GM19328 (cell line): ENCODE results near the gene TRIM59.
A peak's percentile ranks its signal among the peaks of the same experiment; 100 is the strongest.

Experiments used
- ATAC-seq: cut with Tn5 transposase; IDR thresholded peaks from one replicate; pipeline ENCODE4 v1.9.1; 2021; ENCODE audit warnings: mild to moderate bottlenecking, moderate library complexity; ENCODE audit not compliant: unreplicated experiment

TRIM59 gene

GRCh38 chr3:160449636-160450598 is at the start of gene TRIM59:
Gene TRIM59, minus strand, starts transcription at chr3:160449786. Its CDS starts 10,603 bp downstream, at chr3:160439183.
- peak; percentile 93 for ATAC-seq

GRCh38 chr3:160498202-160498601 is 48.6 kb upstream of the TRIM59 start:
- no peak for ATAC-seq

- ATAC-seq = no peak
Observed at GRCh38 chr3:160490166-160490565, 40.6 kb upstream of the TRIM59 start.

GRCh38 chr3:160486459-160486869 is 36.9 kb upstream of the TRIM59 start:
- no peak for ATAC-seq

GRCh38 chr3:160482796-160483195 is 33.2 kb upstream of the TRIM59 start:
- ATAC-seq = no peak

GRCh38 chr3:160481856-160482255 is 32.3 kb upstream of the TRIM59 start:
- ATAC-seq = no peak

- ATAC-seq = no peak
Observed at GRCh38 chr3:160480931-160481330, 31.3 kb upstream of the TRIM59 start.

GRCh38 chr3:160479376-160479775 is 29.8 kb upstream of the TRIM59 start:
- no peak for ATAC-seq

- no peak for ATAC-seq
Observed at GRCh38 chr3:160478338-160478737, 28.8 kb upstream of the TRIM59 start.

- no peak for ATAC-seq
Observed at GRCh38 chr3:160477750-160478149, 28.2 kb upstream of the TRIM59 start.

GRCh38 chr3:160475884-160476283 is 26.3 kb upstream of the TRIM59 start:
- no peak for ATAC-seq

GRCh38 chr3:160475153-160475552 is 25.6 kb upstream of the TRIM59 start:
- no peak for ATAC-seq

- ATAC-seq = no peak
Observed at GRCh38 chr3:160474416-160474838, 24.8 kb upstream of the TRIM59 start.

- ATAC-seq = no peak
Observed at GRCh38 chr3:160473978-160474377, 24.4 kb upstream of the TRIM59 start.

- ATAC-seq = no peak
Observed at GRCh38 chr3:160473221-160473620, 23.6 kb upstream of the TRIM59 start.

- ATAC-seq = no peak
Observed at GRCh38 chr3:160472344-160472743, 22.8 kb upstream of the TRIM59 start.

- no peak for ATAC-seq
Observed at GRCh38 chr3:160471892-160472291, 22.3 kb upstream of the TRIM59 start.

- no peak for ATAC-seq
Observed at GRCh38 chr3:160470181-160470580, 20.6 kb upstream of the TRIM59 start.

- ATAC-seq = no peak
Observed at GRCh38 chr3:160464971-160465370, 15.4 kb upstream of the TRIM59 start.

GRCh38 chr3:160464321-160464720 is 14.7 kb upstream of the TRIM59 start:
- no peak for ATAC-seq

GRCh38 chr3:160460033-160460432 is 10.4 kb upstream of the TRIM59 start:
- no peak for ATAC-seq

- ATAC-seq = no peak
Observed at GRCh38 chr3:160459450-160459970, 9.9 kb upstream of the TRIM59 start.
